22Rv1 (cell line): ENCODE data around the gene ALPP.
"Not testable (repeated sequence)": the region's sequence is repeated elsewhere in the genome, so short reads cannot be mapped to it uniquely, and the experiment has no call there.

Source experiments
- H3K27ac ChIP-seq: fragments of 450-650 bp; 2 replicates; pipeline ENCODE4 v1.5.1; 2017
- CTCF ChIP-seq: fragments of 450-650 bp; IDR thresholded peaks from 2 replicates; pipeline ENCODE4 v1.5.1; 2017; ENCODE audit warnings: mild to moderate bottlenecking
- ZFX ChIP-seq: fragments of 450-650 bp; IDR thresholded peaks from 2 replicates; pipeline ENCODE4 v1.6.1; 2017; ENCODE audit warnings: antibody characterized with exemption, borderline replicate concordance

Gene ALPP

GRCh38 chr2:232369126-232369951, 9.2 kb upstream of the ALPP start:
- TF ChIP-seq CTCF = no peak
- TF ChIP-seq ZFX = no peak
- no peak overlapping the region for H3K27ac ChIP-seq

GRCh38 chr2:232370007-232370406, 8.5 kb upstream of the ALPP start:
- not testable (repeated sequence) for H3K27ac ChIP-seq

GRCh38 chr2:232372231-232373208, 6.0 kb upstream of the ALPP start:
- TF ChIP-seq CTCF = no peak
- no peak for TF ChIP-seq ZFX

GRCh38 chr2:232374356-232374755, 4.2 kb upstream of the ALPP start:
- no peak overlapping the region for H3K27ac ChIP-seq
- no peak for TF ChIP-seq CTCF
- TF ChIP-seq ZFX = no peak

More at GRCh38 chr2:232372231-232373208, 6.0 kb upstream of the ALPP start:
- no peak overlapping the region for H3K27ac ChIP-seq

GRCh38 chr2:232375164-232375563, 3.4 kb upstream of the ALPP start:
- no peak for TF ChIP-seq CTCF
- no peak for TF ChIP-seq ZFX

GRCh38 chr2:232376260-232376659, 2.3 kb upstream of the ALPP start:
- H3K27ac ChIP-seq = no peak overlapping the region
- TF ChIP-seq CTCF = no peak
- TF ChIP-seq ZFX = no peak

More at GRCh38 chr2:232375164-232375563, 3.4 kb upstream of the ALPP start:
- H3K27ac ChIP-seq = no peak overlapping the region

- H3K27ac ChIP-seq = no peak overlapping the region
- TF ChIP-seq CTCF (no peak), ZFX (no peak)
These were observed 1.8 kb upstream of the ALPP start for GRCh38 chr2:232376713-232377112.
